Activated CD8-positive, alpha-beta memory T cell treated with anti-CD3 and anti-CD28 coated beads for 48 hours (primary cell): ENCODE results near the gene TTC13.

Experiments
- DNase-seq, 3 experiments: peaks; one replicate each; pipeline ENCODE4 v3.0.0-alpha.2; 2020; ENCODE audit warnings: low read depth in 2 of 3, low spot score in 2 of 3

TTC13 gene

GRCh38 chr1:230950404-230950803, 28.3 kb downstream of the TTC13 start:
- no peak for DNase-seq

GRCh38 chr1:230948903-230949302, 29.8 kb downstream of the TTC13 start:
- DNase-seq, result no peak

GRCh38 chr1:230948301-230948700, 30.4 kb downstream of the TTC13 start:
- no peak for DNase-seq

GRCh38 chr1:230943048-230943593, 35.5 kb downstream of the TTC13 start:
- DNase-seq, result no peak

- DNase-seq, result no peak
Measured at GRCh38 chr1:230940848-230941247, 37.8 kb downstream of the TTC13 start.

GRCh38 chr1:230939806-230940489, 38.7 kb downstream of the TTC13 start:
- no peak for DNase-seq

- DNase-seq, result no peak
Measured at GRCh38 chr1:230938924-230939368, 39.7 kb downstream of the TTC13 start.

- DNase-seq, result no peak
Measured at GRCh38 chr1:230937371-230937770, 41.3 kb downstream of the TTC13 start.

- DNase-seq, result no peak
Measured at GRCh38 chr1:230936475-230936874, 42.2 kb downstream of the TTC13 start.

- DNase-seq, result no peak
Measured at GRCh38 chr1:230935852-230936251, 42.8 kb downstream of the TTC13 start.

GRCh38 chr1:230930986-230931385, 47.7 kb downstream of the TTC13 start:
- no peak for DNase-seq

- no peak for DNase-seq
Measured at GRCh38 chr1:230926182-230926581, 52.5 kb downstream of the TTC13 start.

GRCh38 chr1:230925608-230926007, 53.1 kb downstream of the TTC13 start:
- no peak for DNase-seq

GRCh38 chr1:230923176-230923575, 55.5 kb downstream of the TTC13 start:
- no peak for DNase-seq

GRCh38 chr1:230922620-230923019, 56.0 kb downstream of the TTC13 start:
- DNase-seq, result no peak

- DNase-seq, result no peak
Measured at GRCh38 chr1:230919207-230919606, 59.5 kb downstream of the TTC13 start.

GRCh38 chr1:230917284-230918135, 61.2 kb downstream of the TTC13 start:
- DNase-seq, result peak in 2 of 3 experiments; percentile 42 to 56

- DNase-seq, result no peak
Measured at GRCh38 chr1:230916587-230917283, 61.9 kb downstream of the TTC13 start.

- DNase-seq, result no peak
Measured at GRCh38 chr1:230915078-230915477, 63.6 kb downstream of the TTC13 start.

- no peak for DNase-seq
Measured at GRCh38 chr1:230913496-230913895, 65.2 kb downstream of the TTC13 start.

GRCh38 chr1:230910755-230911117, 67.9 kb downstream of the TTC13 start:
- DNase-seq, result no peak
